Nephron progenitor cell (in vitro differentiated cells): ENCODE results near the gene NKD1.

Experiments used
- DNase-seq: peaks from one replicate; pipeline ENCODE4 v3.0.0; 2021
- H3K27ac Mint-ChIP-seq: 2 replicates; pipeline ENCODE4 v1.8.0; 2021; ENCODE audit warnings: mild to moderate bottlenecking, moderate library complexity, mixed read lengths
- H3K27me3 Mint-ChIP-seq: 2 replicates; pipeline ENCODE4 v1.8.0; 2021; ENCODE audit warnings: mild to moderate bottlenecking, low read depth, mixed read lengths; ENCODE audit not compliant: poor library complexity
- H3K36me3 Mint-ChIP-seq: 2 replicates; pipeline ENCODE4 v1.8.0; 2021; ENCODE audit warnings: low read depth, mixed read lengths
- H3K4me1 Mint-ChIP-seq: 2 replicates; pipeline ENCODE4 v1.8.0; 2021; ENCODE audit warnings: mixed read lengths
- H3K4me3 Mint-ChIP-seq: 2 replicates; pipeline ENCODE4 v1.8.0; 2021; ENCODE audit warnings: mild to moderate bottlenecking, moderate library complexity, mixed read lengths
- H3K9me3 Mint-ChIP-seq: 2 replicates; pipeline ENCODE4 v1.8.0; 2021; ENCODE audit warnings: mild to moderate bottlenecking, moderate library complexity, mixed read lengths
- TF ChIP-seq, protein P1 (sequence below): fragments of 200-600 bp; sonication (generic); IDR thresholded peaks from 2 replicates; pipeline ENCODE4 v1.5.0; 2021; ENCODE audit warnings: antibody characterized with exemption

Gene NKD1, protein sequence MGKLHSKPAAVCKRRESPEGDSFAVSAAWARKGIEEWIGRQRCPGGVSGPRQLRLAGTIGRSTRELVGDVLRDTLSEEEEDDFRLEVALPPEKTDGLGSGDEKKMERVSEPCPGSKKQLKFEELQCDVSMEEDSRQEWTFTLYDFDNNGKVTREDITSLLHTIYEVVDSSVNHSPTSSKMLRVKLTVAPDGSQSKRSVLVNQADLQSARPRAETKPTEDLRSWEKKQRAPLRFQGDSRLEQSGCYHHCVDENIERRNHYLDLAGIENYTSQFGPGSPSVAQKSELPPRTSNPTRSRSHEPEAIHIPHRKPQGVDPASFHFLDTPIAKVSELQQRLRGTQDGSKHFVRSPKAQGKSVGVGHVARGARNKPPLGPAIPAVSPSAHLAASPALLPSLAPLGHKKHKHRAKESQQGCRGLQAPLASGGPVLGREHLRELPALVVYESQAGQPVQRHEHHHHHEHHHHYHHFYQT

DNA sequence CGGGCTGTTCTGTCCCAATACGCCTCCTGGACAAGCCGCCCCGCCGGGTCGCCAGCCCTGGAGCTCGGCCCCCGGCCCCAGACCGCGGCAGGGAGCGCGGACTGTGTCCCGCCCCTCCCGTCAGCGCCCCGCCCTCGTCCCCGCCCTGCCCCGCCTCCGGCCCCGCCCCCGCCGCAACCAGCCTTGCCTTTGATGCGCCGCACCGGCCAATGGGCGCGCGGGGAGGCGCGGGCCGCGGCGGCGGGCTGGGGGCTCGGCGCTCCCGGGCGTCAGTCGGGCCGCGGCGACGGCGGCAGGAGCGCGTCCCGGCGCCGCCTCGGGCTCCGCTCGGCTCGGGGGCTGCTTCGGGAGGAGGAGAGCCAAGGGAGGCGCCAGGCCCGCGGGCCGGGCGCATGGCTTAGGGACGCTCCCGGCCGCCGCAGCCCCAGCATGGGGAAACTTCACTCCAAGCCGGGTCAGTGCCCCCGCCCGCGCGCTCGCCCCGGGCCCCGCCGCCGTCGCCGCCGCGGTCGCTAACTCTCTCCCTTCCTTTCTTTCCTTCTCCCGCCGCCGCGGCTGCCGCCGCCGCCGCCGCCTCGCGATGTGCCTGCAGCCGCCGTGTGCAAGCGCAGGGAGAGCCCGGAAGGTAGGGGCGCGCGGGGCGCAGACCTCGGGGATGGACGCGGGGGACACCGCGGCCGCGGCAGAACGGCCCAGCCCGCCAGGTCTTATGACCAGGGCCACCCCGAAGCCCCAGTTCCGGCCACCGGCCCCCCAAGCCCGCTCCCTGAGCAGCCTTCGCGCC, at the start of gene NKD1:
TSS of gene NKD1 (plus strand) at position 272 of the 784 bp plus-strand sequence. CDS start at position 430, 158 bp downstream.
- peak; percentile 89 for DNase-seq
- H3K9me3 Mint-ChIP-seq, result peaks cover 6% of the 10 kb centered on the region
- H3K27me3 Mint-ChIP-seq, result peaks cover 2% of the 10 kb centered on the region
- peaks cover 72% of the 10 kb centered on the region for H3K4me1 Mint-ChIP-seq
- no peak within 1 kb of the TSS for H3K27ac Mint-ChIP-seq
- peaks cover 19% of the 10 kb centered on the region for H3K36me3 Mint-ChIP-seq
- TF ChIP-seq, protein P1, sequence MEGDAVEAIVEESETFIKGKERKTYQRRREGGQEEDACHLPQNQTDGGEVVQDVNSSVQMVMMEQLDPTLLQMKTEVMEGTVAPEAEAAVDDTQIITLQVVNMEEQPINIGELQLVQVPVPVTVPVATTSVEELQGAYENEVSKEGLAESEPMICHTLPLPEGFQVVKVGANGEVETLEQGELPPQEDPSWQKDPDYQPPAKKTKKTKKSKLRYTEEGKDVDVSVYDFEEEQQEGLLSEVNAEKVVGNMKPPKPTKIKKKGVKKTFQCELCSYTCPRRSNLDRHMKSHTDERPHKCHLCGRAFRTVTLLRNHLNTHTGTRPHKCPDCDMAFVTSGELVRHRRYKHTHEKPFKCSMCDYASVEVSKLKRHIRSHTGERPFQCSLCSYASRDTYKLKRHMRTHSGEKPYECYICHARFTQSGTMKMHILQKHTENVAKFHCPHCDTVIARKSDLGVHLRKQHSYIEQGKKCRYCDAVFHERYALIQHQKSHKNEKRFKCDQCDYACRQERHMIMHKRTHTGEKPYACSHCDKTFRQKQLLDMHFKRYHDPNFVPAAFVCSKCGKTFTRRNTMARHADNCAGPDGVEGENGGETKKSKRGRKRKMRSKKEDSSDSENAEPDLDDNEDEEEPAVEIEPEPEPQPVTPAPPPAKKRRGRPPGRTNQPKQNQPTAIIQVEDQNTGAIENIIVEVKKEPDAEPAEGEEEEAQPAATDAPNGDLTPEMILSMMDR, result no peak
- peak within 1 kb of the TSS; percentile 86 for H3K4me3 Mint-ChIP-seq

DNA sequence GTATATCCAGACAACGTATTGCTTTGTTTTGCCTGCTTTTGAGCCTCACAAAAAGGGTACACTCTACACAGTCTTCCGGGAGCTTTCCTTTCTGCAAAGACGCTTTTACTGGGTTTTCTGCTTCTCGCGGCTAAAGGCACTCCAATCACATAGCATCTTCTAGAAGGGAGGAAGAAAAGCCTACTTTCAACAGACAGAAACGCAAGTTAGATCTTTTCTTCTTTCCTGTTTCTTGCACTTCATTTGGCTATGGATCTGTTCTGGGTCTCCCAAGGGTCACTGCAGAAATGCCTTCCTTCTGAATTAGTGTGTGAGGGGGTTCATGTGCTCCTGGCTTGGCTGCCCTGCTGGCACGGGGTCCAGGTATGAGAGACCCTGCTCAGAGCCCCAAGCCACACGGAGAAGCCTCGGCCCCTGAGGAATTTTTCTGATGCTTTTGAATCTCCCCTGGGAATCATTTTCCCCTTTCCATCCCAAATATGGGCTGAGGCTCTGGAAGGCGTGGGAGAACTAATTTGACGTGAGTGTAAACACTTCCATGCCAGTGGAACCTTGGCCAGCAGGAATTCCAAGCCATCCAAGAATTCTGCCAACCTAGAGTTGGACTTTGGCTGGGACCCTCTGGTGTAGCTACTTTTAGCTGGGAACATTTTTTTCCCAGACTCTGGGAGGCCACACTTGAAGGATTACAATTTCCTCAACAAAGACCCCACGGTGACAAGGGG, 49.6 kb upstream of the NKD1 start:
- peak overlapping the region; percentile 4 for H3K4me3 Mint-ChIP-seq
- H3K4me1 Mint-ChIP-seq, result peaks cover 32% of the 10 kb centered on the region
- DNase-seq, result no peak
- TF ChIP-seq, protein P1, result no peak
- H3K27me3 Mint-ChIP-seq, result peaks cover 7% of the 10 kb centered on the region
- no peaks in the 10 kb centered on the region for H3K36me3 Mint-ChIP-seq
- H3K27ac Mint-ChIP-seq, result peak overlapping the region; percentile 72
- H3K9me3 Mint-ChIP-seq, result peaks cover 10% of the 10 kb centered on the region

DNA sequence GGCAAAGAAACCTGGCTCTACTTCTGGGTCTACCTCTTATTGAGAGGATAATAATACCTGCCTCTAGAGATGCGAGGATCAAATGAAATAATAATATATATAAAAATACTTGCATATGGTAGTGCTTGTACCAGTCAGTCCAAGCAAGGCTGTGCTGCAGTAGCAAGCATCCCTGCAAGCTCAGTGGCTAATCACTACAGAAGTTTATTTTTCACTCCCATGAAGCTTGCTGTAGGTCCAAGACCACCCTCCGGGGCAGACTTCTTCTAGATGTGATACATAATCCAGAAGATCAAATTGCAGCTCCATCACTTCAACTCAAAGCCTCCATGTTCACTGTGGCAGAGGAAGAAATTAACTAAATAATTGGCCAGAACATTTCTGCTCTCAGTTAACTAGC, 48.9 kb upstream of the NKD1 start:
- H3K9me3 Mint-ChIP-seq, result peaks cover 10% of the 10 kb centered on the region
- H3K27me3 Mint-ChIP-seq, result peaks cover 7% of the 10 kb centered on the region
- H3K4me3 Mint-ChIP-seq, result no peak overlapping the region
- peaks cover 39% of the 10 kb centered on the region for H3K4me1 Mint-ChIP-seq
- no peak for DNase-seq
- TF ChIP-seq, protein P1, result no peak
- no peak overlapping the region for H3K27ac Mint-ChIP-seq
- no peaks in the 10 kb centered on the region for H3K36me3 Mint-ChIP-seq

DNA sequence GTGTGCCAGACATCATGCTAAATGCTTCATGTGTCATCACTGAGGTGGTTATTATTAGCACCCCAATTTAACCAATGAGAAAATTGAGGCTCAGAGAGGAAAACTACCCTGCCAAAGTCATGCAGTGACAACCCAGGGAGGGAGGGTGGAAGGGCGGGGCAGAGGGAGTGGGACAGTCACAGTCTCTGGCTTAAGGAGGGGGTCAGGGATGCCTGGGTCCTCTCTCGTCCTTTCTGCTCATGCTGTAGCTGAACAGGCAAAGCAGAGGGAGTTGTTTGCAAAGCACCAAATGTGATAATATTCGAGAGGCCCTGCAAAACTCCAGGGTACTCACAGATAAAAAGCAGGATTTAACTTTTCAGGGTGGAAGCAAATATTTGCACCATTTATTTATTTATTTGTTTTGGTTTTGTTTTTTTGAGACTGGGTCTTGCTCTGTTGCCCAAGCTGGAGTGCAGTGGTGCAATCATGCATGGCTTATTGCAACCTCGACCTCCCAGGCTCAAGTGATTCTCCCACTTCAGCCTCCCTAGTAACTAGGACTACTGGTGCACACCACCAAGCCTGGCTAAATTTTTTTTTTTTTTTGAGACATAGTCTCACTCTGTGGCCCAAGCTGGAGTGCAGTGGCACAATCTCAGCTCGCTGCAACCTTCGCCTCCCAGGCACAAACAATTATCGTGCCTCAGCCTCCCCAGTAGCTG, 47.9 kb upstream of the NKD1 start:
- TF ChIP-seq, protein P1, result no peak
- peaks cover 7% of the 10 kb centered on the region for H3K27me3 Mint-ChIP-seq
- H3K4me1 Mint-ChIP-seq, result peaks cover 41% of the 10 kb centered on the region
- no peak overlapping the region for H3K27ac Mint-ChIP-seq
- no peak overlapping the region for H3K4me3 Mint-ChIP-seq
- peaks cover 10% of the 10 kb centered on the region for H3K9me3 Mint-ChIP-seq
- no peak for DNase-seq
- H3K36me3 Mint-ChIP-seq, result no peaks in the 10 kb centered on the region

DNA sequence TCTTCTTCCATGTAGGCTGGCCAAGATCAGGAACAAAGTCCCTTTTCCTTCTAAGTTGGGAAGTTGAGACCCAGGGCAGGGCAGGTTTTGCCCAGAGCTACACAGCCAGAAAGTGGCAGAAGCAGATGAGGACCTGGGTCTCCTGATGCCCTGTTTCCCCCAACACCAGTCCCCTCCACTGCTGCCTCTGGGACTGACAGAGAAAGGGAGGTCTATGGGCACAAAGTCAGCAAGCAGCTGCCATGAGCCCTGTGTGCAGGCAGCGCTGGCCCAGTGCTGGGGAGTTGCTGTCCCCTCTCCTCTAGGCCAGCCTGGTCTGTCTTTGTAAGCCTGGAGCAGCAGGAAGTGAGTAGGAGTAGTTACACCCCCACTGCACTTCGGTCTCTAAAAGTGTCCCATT, 46.9 kb upstream of the NKD1 start:
- no peak for DNase-seq
- H3K4me3 Mint-ChIP-seq, result no peak overlapping the region
- H3K9me3 Mint-ChIP-seq, result peaks cover 10% of the 10 kb centered on the region
- H3K4me1 Mint-ChIP-seq, result peaks cover 44% of the 10 kb centered on the region
- H3K36me3 Mint-ChIP-seq, result no peaks in the 10 kb centered on the region
- H3K27me3 Mint-ChIP-seq, result peaks cover 7% of the 10 kb centered on the region
- H3K27ac Mint-ChIP-seq, result no peak overlapping the region
- TF ChIP-seq, protein P1, result no peak
